DMS 273 (cell line): ENCODE results near the gene SLC5A4.
A peak's percentile ranks its signal among the peaks of the same experiment; 100 is the strongest.
"Not testable (repeated sequence)": the region's sequence is repeated elsewhere in the genome, so short reads cannot be mapped to it uniquely, and the experiment has no call there.

Experiments used
- DNase-seq: peaks from one replicate; lab custom pipeline; 2025; ENCODE audit not compliant: unreplicated experiment; lab: John Stamatoyannopoulos, UW

Gene SLC5A4

GRCh38 chr22:32202161-32202538 is 53.0 kb downstream of the SLC5A4 start:
- DNase-seq = no peak

- DNase-seq = no peak
Observed at GRCh38 chr22:32200752-32201151, 54.4 kb downstream of the SLC5A4 start.

- no peak for DNase-seq
Observed at GRCh38 chr22:32199961-32200360, 55.2 kb downstream of the SLC5A4 start.

- DNase-seq = no peak
Observed at GRCh38 chr22:32199341-32199740, 55.8 kb downstream of the SLC5A4 start.

GRCh38 chr22:32197553-32198226 is 57.5 kb downstream of the SLC5A4 start:
- DNase-seq = not testable (repeated sequence)

GRCh38 chr22:32195900-32196299 is 59.2 kb downstream of the SLC5A4 start:
- not testable (repeated sequence) for DNase-seq

GRCh38 chr22:32193346-32193745 is 61.8 kb downstream of the SLC5A4 start:
- DNase-seq = not testable (repeated sequence)

- not testable (repeated sequence) for DNase-seq
Observed at GRCh38 chr22:32191021-32191420, 64.1 kb downstream of the SLC5A4 start.

GRCh38 chr22:32185821-32186220 is 69.3 kb downstream of the SLC5A4 start:
- no peak for DNase-seq

GRCh38 chr22:32183625-32184024 is 71.5 kb downstream of the SLC5A4 start:
- DNase-seq = no peak

- DNase-seq = no peak
Observed at GRCh38 chr22:32181043-32181442, 74.1 kb downstream of the SLC5A4 start.

GRCh38 chr22:32177221-32177765 is 77.9 kb downstream of the SLC5A4 start:
- no peak for DNase-seq

- peak; percentile 33 for DNase-seq
Observed at GRCh38 chr22:32175683-32176644, 79.2 kb downstream of the SLC5A4 start.

- DNase-seq = no peak
Observed at GRCh38 chr22:32175115-32175514, 80.0 kb downstream of the SLC5A4 start.
